ENCODE data around the gene ASH1L.

ASH1L gene

GRCh38 chr1:155322953-155323728, 239.5 kb downstream of the ASH1L start (continued):
- no peak for TF ChIP-seq ZNF157 (tag by site-specific recombination; IDR thresholded peaks at IDR 0.05)
- peak; percentile 74 for TF ChIP-seq ZNF423 (tag by site-specific recombination; IDR thresholded peaks at IDR 0.05)
- TF ChIP-seq ZNF558 (tag by site-specific recombination; IDR thresholded peaks at IDR 0.05) = no peak
- no peak for TF ChIP-seq ZNF626 (tag by site-specific recombination; IDR thresholded peaks at IDR 0.05)
- peak; percentile 96 for TF ChIP-seq ZEB2 (tag by site-specific recombination; IDR thresholded peaks at IDR 0.05)
- no peak for TF ChIP-seq MYNN (tag by site-specific recombination; IDR thresholded peaks at IDR 0.05; ENCODE audit: borderline replicate concordance)
- no peak for TF ChIP-seq ZNF311 (tag by site-specific recombination; IDR thresholded peaks at IDR 0.05; ENCODE audit: borderline replicate concordance)
- peak; percentile 95 for TF ChIP-seq SP2 (tag by site-specific recombination; IDR thresholded peaks at IDR 0.05)
- peak; percentile 81 for TF ChIP-seq ZNF501 (tag by site-specific recombination; IDR thresholded peaks at IDR 0.05)
- peak; percentile 59 for TF ChIP-seq ZBTB11 (tag by site-specific recombination; conservative IDR thresholded peaks at IDR 0.05; ENCODE audit: low read depth)
- TF ChIP-seq ZNF292 (tag by site-specific recombination; IDR thresholded peaks at IDR 0.05; ENCODE audit: borderline replicate concordance, low read depth) = no peak
- TF ChIP-seq KLF9 (tag by site-specific recombination; IDR thresholded peaks at IDR 0.05; ENCODE audit: low read depth) = peak; percentile 69; the same call in 1 of the 2 replicates
- peak; percentile 96 for TF ChIP-seq ZBTB8A (tag by site-specific recombination; IDR thresholded peaks at IDR 0.05)
- peak; percentile 74 for TF ChIP-seq SP7 (tag by site-specific recombination; IDR thresholded peaks at IDR 0.05)
- no peak for TF ChIP-seq ZNF146 (tag by site-specific recombination; IDR thresholded peaks at IDR 0.05)
- TF ChIP-seq SALL2 (tag by site-specific recombination; IDR thresholded peaks at IDR 0.05; ENCODE audit: borderline replicate concordance) = no peak
- TF ChIP-seq ZSCAN5A (tag by site-specific recombination; IDR thresholded peaks at IDR 0.05) = no peak
- TF ChIP-seq ZNF792 (tag by site-specific recombination; IDR thresholded peaks at IDR 0.05) = no peak
- TF ChIP-seq WT1 (tag by site-specific recombination; IDR thresholded peaks at IDR 0.05) = peak; percentile 46; the same call in 1 of the 2 replicates
- peak; percentile 78; the same call in 1 of the 2 replicates for TF ChIP-seq ZNF561 (tag by site-specific recombination; IDR thresholded peaks at IDR 0.05; ENCODE audit: borderline replicate concordance)

- POLR2A ChIA-PET = interaction anchor here (1.1 to 4.4 kb wide), 4 partner anchors 49 to 145 kb away, joined by 3 to 32 read pairs (median 13); partner anchors contain the start of genes CLK2 and SCAMP3
- Histone ChIP-seq H3K36me3 (ENCODE audit: control insufficient read depth in 2 of 2, insufficient read depth in 1 of 2, low read length in 2 of 2) (peaks cover 11 to 62% of the 10 kb centered on the region in 2 experiments; a peak in 2 of 3 replicates), H3K4me3 (ENCODE audit: low read depth, low read length) (peak overlapping the region; percentile 86), H3K27ac (ENCODE audit: extremely low read depth, low read depth, low read length) (no peak overlapping the region; the same call in 1 of the 2 replicates), H3K9me3 (ENCODE audit: control insufficient read depth, insufficient read depth, low read depth, low read length) (no peaks in the 10 kb centered on the region), H3K4me1 (ENCODE audit: control insufficient read depth, insufficient read depth, low read length) (0 out of 2 replicates have a peak, but pooled peaks cover 3% of the 10 kb centered on the region)
- CTCF ChIA-PET = interaction anchor here (0.6 to 8.4 kb wide), 12 partner anchors 11 to 178 kb away, joined by 3 to 77 read pairs (median 4); partner anchors contain the start of genes HCN3 and MTX1
- TF ChIP-seq PRDM4 (tag by site-specific recombination; IDR thresholded peaks at IDR 0.05) (no peak), IKZF3 (tag by site-specific recombination; IDR thresholded peaks at IDR 0.05) (peak; percentile 1; the same call in 1 of the 2 replicates), ZBTB21 (tag by site-specific recombination; IDR thresholded peaks at IDR 0.05) (no peak), ZBTB1 (tag by site-specific recombination; IDR thresholded peaks at IDR 0.05) (no peak), ZNF624 (tag by site-specific recombination; IDR thresholded peaks at IDR 0.05) (no peak), ZNF324 (tag by site-specific recombination; IDR thresholded peaks at IDR 0.05) (no peak), EGR2 (tag by site-specific recombination; IDR thresholded peaks at IDR 0.05; ENCODE audit: low read depth) (no peak)
Measured at GRCh38 chr1:155322571-155322952, 240.0 kb downstream of the ASH1L start.
